Retinal pigment epithelial cell (primary cell): ENCODE data around the gene PPARA.

Experiments
- DNase-seq: peaks from one replicate; pipeline ENCODE4 v3.0.0-alpha.2; 2010; ENCODE audit warnings: low read depth
- H3K4me3 ChIP-seq: 2 replicates; pipeline ENCODE4 v1.5.1; 2011; ENCODE audit warnings: mild to moderate bottlenecking, low read length, control low read depth, moderate library complexity
- CTCF ChIP-seq: conservative IDR thresholded peaks from 2 replicates; pipeline ENCODE4 v1.5.1; 2011; ENCODE audit warnings: low read depth, low read length, control low read depth, inconsistent platforms

The PPARA gene

GRCh38 chr22:46108564-46109473, 41.5 kb upstream of the PPARA start:
- peak; percentile 2 for TF ChIP-seq CTCF
- DNase-seq = no peak
- no peak overlapping the region for H3K4me3 ChIP-seq

- TF ChIP-seq CTCF = no peak
- no peak for DNase-seq
- H3K4me3 ChIP-seq = no peak overlapping the region
Observed at GRCh38 chr22:46109474-46110003, 40.8 kb upstream of the PPARA start.

GRCh38 chr22:46110215-46110614, 40.1 kb upstream of the PPARA start:
- DNase-seq = no peak
- TF ChIP-seq CTCF = no peak
- no peak overlapping the region for H3K4me3 ChIP-seq

GRCh38 chr22:46111645-46112306, 38.5 kb upstream of the PPARA start:
- no peak for DNase-seq
- H3K4me3 ChIP-seq = no peak overlapping the region
- no peak for TF ChIP-seq CTCF

GRCh38 chr22:46112405-46112804, 37.9 kb upstream of the PPARA start:
- DNase-seq = no peak
- no peak for TF ChIP-seq CTCF

GRCh38 chr22:46113110-46113909, 37.0 kb upstream of the PPARA start:
- DNase-seq = no peak
- H3K4me3 ChIP-seq = no peak overlapping the region
- TF ChIP-seq CTCF = no peak

More at GRCh38 chr22:46112405-46112804, 37.9 kb upstream of the PPARA start:
- no peak overlapping the region for H3K4me3 ChIP-seq
